HG02938 (cell line): ENCODE results near the gene MYT1.

Source experiments
- ATAC-seq: cut with Tn5 transposase; IDR thresholded peaks from one replicate; pipeline ENCODE4 v1.9.1; 2021; ENCODE audit warnings: mild to moderate bottlenecking, moderate library complexity; ENCODE audit not compliant: unreplicated experiment

MYT1 gene

GRCh38 chr20:64153861-64154589 lies 10.2 kb upstream of the MYT1 start:
- ATAC-seq = no peak

DNA sequence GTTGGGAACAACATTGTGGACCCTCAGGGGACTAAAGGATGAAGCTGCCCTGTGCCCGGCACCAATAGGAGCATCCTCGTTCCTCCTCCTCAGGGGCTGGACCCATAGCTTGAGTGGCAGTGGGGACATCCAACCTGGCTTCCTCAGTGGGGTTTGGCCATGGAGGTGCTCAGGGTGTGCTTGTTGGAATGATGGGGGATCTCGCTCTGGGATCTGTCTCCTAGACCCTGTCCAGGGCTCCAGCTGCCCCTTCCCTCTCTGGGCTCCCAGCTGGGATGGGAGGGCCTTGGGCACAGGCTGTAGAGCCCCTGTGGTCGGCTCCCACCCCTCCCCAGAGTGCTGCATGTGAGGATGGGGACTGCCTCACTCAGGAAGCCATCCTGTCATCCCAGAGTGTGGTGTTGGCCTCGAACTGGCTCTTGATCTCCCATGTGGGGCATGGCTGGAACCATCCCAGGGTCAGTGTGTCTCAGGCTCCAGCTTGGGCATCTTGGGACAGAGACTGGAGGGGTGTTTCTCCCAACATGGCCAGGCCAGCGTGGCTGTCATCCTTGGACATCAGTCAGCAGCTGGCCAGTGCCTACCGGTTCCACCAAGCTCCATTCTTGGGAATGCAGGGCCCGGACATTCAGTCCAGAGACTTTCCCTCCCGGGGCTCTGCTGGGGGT lies 9.5 kb upstream of the MYT1 start:
- no peak for ATAC-seq

- no peak for ATAC-seq
Observed at GRCh38 chr20:64155258-64156135, 8.8 kb upstream of the MYT1 start.

- no peak for ATAC-seq
Observed at GRCh38 chr20:64156136-64156885, 7.9 kb upstream of the MYT1 start.

DNA sequence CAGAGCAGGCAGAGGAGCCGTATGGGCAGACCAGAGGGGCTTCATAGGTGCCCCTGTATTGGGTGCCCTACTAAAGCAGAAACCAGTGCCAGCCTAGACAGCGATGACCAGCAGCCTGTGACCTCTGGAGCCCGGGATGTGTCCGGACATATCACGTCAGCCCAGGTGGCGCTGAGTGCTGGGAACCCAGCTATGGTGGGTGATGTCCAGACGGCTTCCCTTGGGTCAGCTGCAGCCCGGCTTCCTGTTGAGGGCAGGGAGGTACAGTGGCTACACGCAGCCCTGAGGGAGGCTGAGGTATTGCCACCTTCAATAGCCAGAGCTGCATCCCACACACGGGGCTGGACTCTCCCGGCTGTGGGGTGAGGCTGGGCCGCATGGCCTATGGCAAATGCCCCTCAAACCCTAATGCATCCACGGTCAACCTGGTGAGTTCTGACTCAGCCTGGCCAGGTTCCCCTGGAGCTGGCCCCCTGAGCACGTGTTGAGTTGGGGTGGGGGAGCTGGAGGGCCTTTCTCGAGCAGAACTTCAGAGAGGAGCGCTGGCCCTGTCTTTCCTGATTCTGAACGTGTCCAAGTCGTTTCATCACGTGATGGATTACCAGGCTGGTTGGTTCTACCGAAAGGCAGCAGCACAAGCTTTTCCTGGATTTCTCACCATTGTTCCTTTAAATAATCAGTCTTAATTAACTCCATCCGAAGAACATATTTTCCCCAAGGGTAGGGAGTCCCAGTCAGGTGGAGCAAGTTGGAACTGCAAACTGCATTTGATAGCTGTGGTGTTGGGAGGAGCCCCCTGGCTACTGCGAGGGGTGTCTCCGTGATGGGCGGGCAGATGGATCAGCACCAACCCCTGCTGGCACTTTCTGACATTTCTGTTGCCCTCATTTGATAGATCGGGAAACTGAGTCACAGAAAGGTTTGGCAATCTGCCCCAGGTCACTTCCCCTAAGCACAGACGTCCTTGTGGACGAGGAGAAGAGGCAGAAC lies 7.1 kb upstream of the MYT1 start:
- no peak for ATAC-seq

GRCh38 chr20:64157878-64158277 lies 6.4 kb upstream of the MYT1 start:
- ATAC-seq = no peak

- ATAC-seq = no peak
Observed at GRCh38 chr20:64158346-64159285, 5.6 kb upstream of the MYT1 start.

DNA sequence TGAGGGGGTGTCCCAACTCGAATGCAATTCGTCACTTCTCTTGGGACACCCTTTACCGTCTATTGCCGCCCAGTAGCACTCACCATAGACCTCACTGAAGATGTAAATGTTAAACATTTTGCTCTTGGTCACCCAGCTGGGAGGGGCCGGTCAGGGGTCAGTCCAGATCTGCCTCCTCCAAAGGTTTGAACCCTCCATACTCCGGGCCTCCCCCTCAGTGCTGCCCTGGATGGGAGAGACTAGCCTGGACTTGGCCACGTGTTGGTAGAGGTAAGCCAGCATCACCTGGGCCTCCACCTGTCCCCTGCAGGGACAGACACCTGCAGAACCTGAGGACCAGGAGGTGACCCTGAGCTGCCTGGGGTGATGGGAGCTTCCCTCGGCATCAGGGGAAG lies 5.0 kb upstream of the MYT1 start:
- ATAC-seq = no peak

GRCh38 chr20:64159711-64160110 lies 4.5 kb upstream of the MYT1 start:
- ATAC-seq = no peak

GRCh38 chr20:64160118-64160517 lies 4.1 kb upstream of the MYT1 start:
- ATAC-seq = no peak

DNA sequence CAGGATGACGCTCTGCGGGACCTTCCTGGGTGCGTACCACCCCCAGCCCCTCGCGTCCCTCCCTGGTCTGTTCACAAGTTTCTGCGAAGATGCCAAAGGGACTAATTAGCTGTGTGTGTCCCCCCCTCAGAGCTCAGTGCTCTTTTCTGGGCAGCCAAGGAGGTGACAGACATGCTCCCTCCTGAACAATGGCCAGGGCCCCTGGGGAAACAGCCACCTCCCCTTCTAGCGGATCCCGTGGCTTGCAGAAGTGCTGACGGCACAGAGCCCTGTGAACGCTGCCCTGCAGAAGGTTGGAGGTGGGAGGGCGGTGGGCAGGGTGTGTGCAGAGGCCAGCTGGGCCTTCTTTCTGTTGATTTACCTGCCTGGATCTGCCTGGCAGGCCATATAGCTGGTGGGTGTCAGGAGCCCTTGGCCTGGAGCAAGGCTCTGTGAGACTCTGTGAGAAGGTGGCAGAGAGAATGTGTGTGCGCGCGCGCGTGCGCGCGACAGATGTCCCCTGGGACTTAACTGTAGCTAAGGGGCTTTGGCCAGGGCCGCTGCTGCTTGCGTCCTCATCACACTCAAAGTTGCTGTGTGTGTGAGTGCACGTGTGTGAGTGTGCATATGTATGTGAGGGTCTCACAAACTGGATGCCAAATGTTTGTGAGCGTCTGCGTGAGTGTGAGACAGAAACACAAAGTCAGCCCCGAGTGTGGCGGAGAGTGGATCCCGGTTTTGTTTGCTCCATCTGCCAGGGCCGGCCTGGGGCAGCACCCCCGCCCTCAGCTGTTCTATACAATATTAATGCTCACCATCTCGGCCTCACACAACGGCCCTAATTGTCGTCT lies 3.5 kb upstream of the MYT1 start:
- no peak for ATAC-seq

DNA sequence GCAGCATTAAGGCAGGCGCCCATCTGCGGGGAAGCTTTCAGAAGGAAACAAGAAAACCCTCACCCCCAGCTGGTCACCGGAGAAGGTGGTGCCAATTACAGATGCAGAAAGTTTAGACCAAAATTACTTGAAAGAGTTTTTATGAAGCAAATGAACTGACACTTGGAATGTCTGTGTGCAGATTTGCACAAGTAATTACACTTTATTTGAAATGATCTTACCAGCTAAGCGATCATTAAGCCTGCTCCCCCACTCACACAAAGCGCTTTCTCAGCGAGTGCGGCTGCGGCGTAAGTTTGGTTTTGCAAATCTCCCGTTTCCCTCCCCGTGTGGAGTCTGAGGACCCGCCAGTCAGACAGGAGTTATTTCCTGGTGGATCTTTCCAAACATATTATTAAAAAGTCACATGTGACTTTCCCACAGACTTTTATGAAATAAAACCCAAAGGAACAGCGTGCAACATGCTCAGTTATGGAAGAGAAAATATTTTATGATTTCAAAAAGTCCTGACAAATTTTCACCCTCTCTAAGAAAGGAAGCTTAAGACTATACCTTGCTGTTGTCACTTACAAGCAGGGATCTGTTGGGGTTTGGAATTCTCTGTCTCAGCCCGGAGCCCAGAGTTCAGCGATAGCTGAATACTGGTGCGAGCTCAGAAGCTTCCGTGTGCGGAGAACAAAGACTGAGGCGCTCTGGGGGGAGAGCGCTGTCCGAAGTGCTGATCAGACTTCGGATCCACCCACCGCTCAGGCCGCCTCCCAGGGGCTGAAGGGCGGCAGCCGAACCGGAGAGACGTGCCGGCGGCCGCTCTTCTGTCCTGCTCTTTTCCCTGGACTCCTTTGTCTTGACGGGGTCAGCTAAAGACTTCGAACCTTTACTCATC lies 2.7 kb upstream of the MYT1 start:
- no peak for ATAC-seq

- ATAC-seq = no peak
Observed at GRCh38 chr20:64162239-64162910, 1.9 kb upstream of the MYT1 start.

DNA sequence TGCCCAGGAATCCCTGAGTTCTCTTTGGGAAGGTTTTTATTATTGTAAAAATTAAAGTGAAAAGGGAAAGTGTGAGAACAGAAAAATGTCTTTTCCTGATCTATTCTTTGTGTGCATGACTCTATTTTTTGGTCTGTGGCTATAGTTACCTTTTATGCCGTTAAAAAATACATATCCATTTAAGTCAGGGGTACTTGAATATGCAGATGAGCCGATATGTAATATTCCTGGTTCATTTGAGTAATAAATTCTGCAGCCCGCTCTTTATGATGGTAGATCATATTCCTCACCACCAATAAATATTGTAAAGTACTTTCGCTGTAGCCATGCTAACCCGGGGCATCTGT lies 503 bp upstream of the MYT1 start:
- no peak for ATAC-seq

DNA sequence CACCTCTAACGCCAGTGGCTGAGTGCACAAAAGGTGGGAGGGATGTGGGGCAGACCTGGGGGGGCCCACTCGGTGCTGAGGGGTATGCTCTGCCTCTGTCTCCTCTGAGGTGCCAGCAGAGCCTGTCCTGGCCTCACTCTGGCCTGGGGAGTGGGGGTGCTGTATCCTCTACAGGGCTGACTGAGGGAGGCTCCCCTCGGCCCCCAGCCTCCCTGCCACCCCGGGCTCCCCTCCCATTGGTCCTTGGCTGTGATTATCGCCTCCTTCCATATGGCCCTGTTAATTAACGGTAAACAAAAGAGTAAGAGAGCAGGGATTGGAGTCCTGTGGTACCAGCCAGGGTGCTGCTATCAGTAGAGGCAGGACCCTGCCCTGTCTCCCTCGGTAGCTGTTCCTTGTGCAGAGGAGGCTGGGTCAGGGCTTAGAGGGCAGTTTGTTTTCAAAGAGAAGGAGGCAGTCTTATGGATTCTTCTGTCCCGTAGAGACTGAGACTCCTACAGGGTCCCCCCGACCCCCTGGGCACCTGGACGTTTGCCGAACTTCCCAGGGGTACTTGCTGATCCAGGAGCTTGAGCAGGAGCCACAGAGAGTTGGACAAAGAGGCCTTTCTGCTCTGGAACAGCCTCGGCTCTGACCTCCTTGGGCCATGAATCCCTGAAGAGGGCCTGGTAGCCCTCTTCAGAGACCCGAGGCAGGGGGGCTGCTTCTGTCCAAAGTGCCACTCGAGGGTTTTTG lies 1.8 kb downstream of the MYT1 start:
- ATAC-seq = no peak
